Spinal cord (tissue), 10 donors: ENCODE results near the gene NOL11. TPM values are rescaled to one million over a fixed set of nuclear protein-coding genes. Genes with fewer than 3 reads are reported as not detected.

ENCODE experiments used
- DNase-seq, 6 donors: peaks; one replicate each; pipeline versions ENCODE4 v3.0.0 to v3.0.0-alpha.2; 2013 to 2015; ENCODE audit warnings: low spot score in 6 of 6, low read depth in 4 of 6
- H3K27ac ChIP-seq: one replicate; pipeline ENCODE4 v1.5.1; 2013; ENCODE audit warnings: low read depth, low read length, control low read depth
- H3K27me3 ChIP-seq: one replicate; pipeline ENCODE4 v1.6.1; 2013; ENCODE audit warnings: low read length; ENCODE audit not compliant: control insufficient read depth, insufficient read depth
- H3K36me3 ChIP-seq: one replicate; pipeline ENCODE4 v1.6.1; 2013; ENCODE audit warnings: low read length; ENCODE audit not compliant: control insufficient read depth, insufficient read depth
- H3K4me1 ChIP-seq: one replicate; pipeline ENCODE4 v1.6.1; 2013; ENCODE audit warnings: low read length; ENCODE audit not compliant: control insufficient read depth, insufficient read depth
- H3K4me3 ChIP-seq: one replicate; pipeline ENCODE4 v1.5.1; 2013; ENCODE audit warnings: low read depth, low read length, control low read depth
- H3K9me3 ChIP-seq: one replicate; pipeline ENCODE4 v1.6.1; 2013; ENCODE audit warnings: low read length; ENCODE audit not compliant: control insufficient read depth, insufficient read depth
- WGBS: methylation state at CpG from one replicate; pipeline ENCODE4 v1.1.5; 2013; ENCODE audit warnings: missing lambda C conversion rate; ENCODE audit not compliant: insufficient coverage; 5-methylcytosine and 5-hydroxymethylcytosine counted together
- polyA plus RNA-seq, 2 donors: library from polyadenylated mRNA; unstranded; fragments of 120-200 nt; gene quantifications; one replicate each; pipeline ENCODE4 v1.2.1, GENCODE V29; 2013; ENCODE audit not compliant: insufficient read length in 2 of 2
- total RNA-seq, 2 donors: library from RNA; depleted of rRNA in 1 of 2; stranded (reverse); fragments of 120-200 nt in 1 of 2; fragments of >200 nt in 1 of 2; gene quantifications; one replicate each; pipeline versions ENCODE4 v1.2.3 to v1.2.4, GENCODE V29; 2013 to 2014
- donor health status: healthy.

NOL11 gene
- total and polyA plus RNA-seq, 4 donors: 39.9 to 58.6 (median 52.5) TPM

- 83% methylated on average over 2 of the region's 2 CpGs for WGBS
- no peak overlapping the region for H3K4me3 ChIP-seq
- H3K27ac ChIP-seq: no peak overlapping the region
- peaks cover 16% of the 10 kb centered on the region for H3K4me1 ChIP-seq
- H3K36me3 ChIP-seq: no peaks in the 10 kb centered on the region
- no peak for DNase-seq
- peaks cover 3% of the 10 kb centered on the region for H3K27me3 ChIP-seq
- H3K9me3 ChIP-seq: no peaks in the 10 kb centered on the region
These were observed 35.5 kb upstream of the NOL11 start for GRCh38 chr17:67682196-67682595.

- Histone ChIP-seq H3K4me1 (no peaks in the 10 kb centered on the region), H3K4me3 (no peak overlapping the region), H3K36me3 (no peaks in the 10 kb centered on the region), H3K27me3 (peaks cover 3% of the 10 kb centered on the region), H3K9me3 (no peaks in the 10 kb centered on the region), H3K27ac (no peak overlapping the region)
- no peak for DNase-seq
- WGBS: 100% methylated on average over 2 of the region's 3 CpGs
These were observed 32.4 kb upstream of the NOL11 start for GRCh38 chr17:67685351-67685750.

GRCh38 chr17:67686241-67686640 is 31.5 kb upstream of the NOL11 start:
- no peaks in the 10 kb centered on the region for H3K36me3 ChIP-seq
- DNase-seq: no peak
- H3K27me3 ChIP-seq: peaks cover 3% of the 10 kb centered on the region
- no peaks in the 10 kb centered on the region for H3K9me3 ChIP-seq
- no CpG with 5 or more reads among the region's 2 CpGs for WGBS
- no peak overlapping the region for H3K4me3 ChIP-seq
- H3K4me1 ChIP-seq: no peaks in the 10 kb centered on the region
- no peak overlapping the region for H3K27ac ChIP-seq

GRCh38 chr17:67687511-67687910 is 30.2 kb upstream of the NOL11 start:
- WGBS: 100% methylated on average over 1 of the region's 2 CpGs
- Histone ChIP-seq H3K4me3 (no peak overlapping the region), H3K27me3 (no peaks in the 10 kb centered on the region), H3K4me1 (no peaks in the 10 kb centered on the region), H3K27ac (no peak overlapping the region), H3K9me3 (no peaks in the 10 kb centered on the region), H3K36me3 (peaks cover 2% of the 10 kb centered on the region)
- peak in 1 of 6 donors; percentile 63 for DNase-seq

GRCh38 chr17:67689534-67690177 is 28.1 kb upstream of the NOL11 start:
- no peaks in the 10 kb centered on the region for H3K4me1 ChIP-seq
- H3K36me3 ChIP-seq: peaks cover 8% of the 10 kb centered on the region
- H3K27me3 ChIP-seq: no peaks in the 10 kb centered on the region
- H3K4me3 ChIP-seq: no peak overlapping the region
- peak; percentile 54 to 95 (median 72) for DNase-seq
- H3K27ac ChIP-seq: no peak overlapping the region
- no CpG with 5 or more reads among the region's 2 CpGs for WGBS
- H3K9me3 ChIP-seq: no peaks in the 10 kb centered on the region

GRCh38 chr17:67693811-67694210 is 23.9 kb upstream of the NOL11 start:
- Histone ChIP-seq H3K4me1 (no peaks in the 10 kb centered on the region), H3K36me3 (peaks cover 8% of the 10 kb centered on the region), H3K27ac (no peak overlapping the region), H3K27me3 (no peaks in the 10 kb centered on the region), H3K9me3 (no peaks in the 10 kb centered on the region), H3K4me3 (no peak overlapping the region)
- no peak for DNase-seq

- Histone ChIP-seq H3K27me3 (no peaks in the 10 kb centered on the region), H3K4me3 (no peak overlapping the region), H3K36me3 (peaks cover 8% of the 10 kb centered on the region), H3K9me3 (no peaks in the 10 kb centered on the region), H3K27ac (no peak overlapping the region), H3K4me1 (no peaks in the 10 kb centered on the region)
- DNase-seq: no peak
- no CpG with 5 or more reads among the region's 3 CpGs for WGBS
These were observed 21.4 kb upstream of the NOL11 start for GRCh38 chr17:67696347-67696746.

GRCh38 chr17:67696853-67697498 is 20.8 kb upstream of the NOL11 start:
- Histone ChIP-seq H3K27me3 (no peaks in the 10 kb centered on the region), H3K36me3 (peaks cover 8% of the 10 kb centered on the region), H3K4me1 (no peaks in the 10 kb centered on the region), H3K4me3 (no peak overlapping the region), H3K9me3 (no peaks in the 10 kb centered on the region), H3K27ac (no peak overlapping the region)
- DNase-seq: no peak
- no CpG with 5 or more reads among the region's 4 CpGs for WGBS

- Histone ChIP-seq H3K9me3 (no peaks in the 10 kb centered on the region), H3K36me3 (no peaks in the 10 kb centered on the region), H3K4me1 (no peaks in the 10 kb centered on the region), H3K27me3 (no peaks in the 10 kb centered on the region), H3K27ac (peak overlapping the region; percentile 26), H3K4me3 (no peak overlapping the region)
- WGBS: no CpG with 5 or more reads among the region's 5 CpGs
- DNase-seq: peak in 3 of 6 donors; percentile 37 to 87 (median 72)
These were observed 17.6 kb upstream of the NOL11 start for GRCh38 chr17:67700037-67700724.

- DNase-seq: no peak
- H3K4me3 ChIP-seq: no peak overlapping the region
- no peaks in the 10 kb centered on the region for H3K9me3 ChIP-seq
- no peak overlapping the region for H3K27ac ChIP-seq
- no CpG with 5 or more reads among the region's 1 CpG for WGBS
- H3K36me3 ChIP-seq: no peaks in the 10 kb centered on the region
- no peaks in the 10 kb centered on the region for H3K4me1 ChIP-seq
- H3K27me3 ChIP-seq: no peaks in the 10 kb centered on the region
These were observed 17.0 kb upstream of the NOL11 start for GRCh38 chr17:67700725-67701119.
